ENCODE data around the gene DHFR2. TPM values are rescaled to one million over a fixed set of nuclear protein-coding genes. Genes with fewer than 3 reads are reported as not detected.

Gene DHFR2
- total RNA-seq, 2 donors from 2014 or later: 4.6 to 5.4 TPM

- Histone ChIP-seq H3K9ac (ENCODE audit: low read depth in 2 of 2, low read length in 2 of 2) (no peak overlapping the region), H3K4me1 (no peaks in the 10 kb centered on the region), H3K27me3 (no peaks in the 10 kb centered on the region), H3K27ac (no peak overlapping the region), H3K36me3 (no peaks in the 10 kb centered on the region), H3K4me3 (no peak overlapping the region), H3K9me3 (no peaks in the 10 kb centered on the region)
- DNase-seq: no peak
- intact Hi-C loops (cut with DNase I): no loop called here
- no peak for TF ChIP-seq CTCF (IDR thresholded peaks at IDR 0.05)
These were observed 35.7 kb upstream of the DHFR2 start for GRCh38 chr3:94098452-94098851.

- TF ChIP-seq CTCF (IDR thresholded peaks at IDR 0.05): no peak
- H3K9ac ChIP-seq (ENCODE audit: low read depth in 2 of 2, low read length in 2 of 2): no peak overlapping the region
- no peak overlapping the region for H3K4me3 ChIP-seq
- H3K9me3 ChIP-seq: no peaks in the 10 kb centered on the region
- intact Hi-C loops (cut with DNase I): no loop called here
- no peak overlapping the region for H3K27ac ChIP-seq
- no peaks in the 10 kb centered on the region for H3K27me3 ChIP-seq
- no peak for DNase-seq
- H3K4me1 ChIP-seq: no peaks in the 10 kb centered on the region
- H3K36me3 ChIP-seq: no peaks in the 10 kb centered on the region
These were observed 32.4 kb upstream of the DHFR2 start for GRCh38 chr3:94095111-94095510.

- H3K36me3 ChIP-seq: no peaks in the 10 kb centered on the region
- no peak for DNase-seq
- H3K4me3 ChIP-seq: no peak overlapping the region
- H3K4me1 ChIP-seq: no peaks in the 10 kb centered on the region
- TF ChIP-seq CTCF (IDR thresholded peaks at IDR 0.05): no peak
- intact Hi-C loops (cut with DNase I): no loop called here
- no peak overlapping the region for H3K9ac ChIP-seq (ENCODE audit: low read depth in 2 of 2, low read length in 2 of 2)
- no peaks in the 10 kb centered on the region for H3K9me3 ChIP-seq
- no peaks in the 10 kb centered on the region for H3K27me3 ChIP-seq
- H3K27ac ChIP-seq: no peak overlapping the region
These were observed 30.4 kb upstream of the DHFR2 start for GRCh38 chr3:94093151-94093550.

- H3K27ac ChIP-seq: no peak overlapping the region
- H3K27me3 ChIP-seq: no peaks in the 10 kb centered on the region
- no peaks in the 10 kb centered on the region for H3K36me3 ChIP-seq
- no peaks in the 10 kb centered on the region for H3K9me3 ChIP-seq
- no peak overlapping the region for H3K9ac ChIP-seq (ENCODE audit: low read depth in 2 of 2, low read length in 2 of 2)
- no peak overlapping the region for H3K4me3 ChIP-seq
- H3K4me1 ChIP-seq: no peaks in the 10 kb centered on the region
- TF ChIP-seq CTCF (IDR thresholded peaks at IDR 0.05): no peak
- DNase-seq: no peak
- intact Hi-C loops (cut with DNase I): no loop called here
These were observed 29.4 kb upstream of the DHFR2 start for GRCh38 chr3:94092086-94092485.

GRCh38 chr3:94089126-94089525 lies 26.4 kb upstream of the DHFR2 start:
- intact Hi-C loops (cut with DNase I): no loop called here
- Histone ChIP-seq H3K27ac (no peak overlapping the region), H3K36me3 (peaks cover 4% of the 10 kb centered on the region), H3K4me3 (no peak overlapping the region), H3K9ac (ENCODE audit: low read depth in 2 of 2, low read length in 2 of 2) (no peak overlapping the region), H3K9me3 (no peaks in the 10 kb centered on the region), H3K27me3 (no peaks in the 10 kb centered on the region), H3K4me1 (no peaks in the 10 kb centered on the region)
- no peak for DNase-seq
- TF ChIP-seq CTCF (IDR thresholded peaks at IDR 0.05): no peak

- DNase-seq: no peak
- no peak overlapping the region for H3K9ac ChIP-seq (ENCODE audit: low read depth in 2 of 2, low read length in 2 of 2)
- H3K36me3 ChIP-seq: peaks cover 4% of the 10 kb centered on the region
- no peak overlapping the region for H3K4me3 ChIP-seq
- no peak overlapping the region for H3K27ac ChIP-seq
- TF ChIP-seq CTCF (IDR thresholded peaks at IDR 0.05): no peak
- H3K4me1 ChIP-seq: no peaks in the 10 kb centered on the region
- intact Hi-C loops (cut with DNase I): no loop called here
- H3K9me3 ChIP-seq: no peaks in the 10 kb centered on the region
- no peaks in the 10 kb centered on the region for H3K27me3 ChIP-seq
These were observed 20.5 kb upstream of the DHFR2 start for GRCh38 chr3:94083261-94083660.

Measured in colonic mucosa (tissue), 4 donors.